GM12892 (cell line): ENCODE measurements around the gene MYBBP1A.
A peak's percentile ranks its signal among the peaks of the same experiment; 100 is the strongest.

Experiments used
- DNase-seq: peaks from one replicate; pipeline ENCODE4 v3.0.0; 2011; ENCODE audit not compliant: insufficient read length
- FAIRE-seq: peaks from 2 replicates; lab custom pipeline; 2011; peaks lifted over from hg19 to GRCh38; lab: Jason Lieb, UNC
- POLR2A ChIP-seq: IDR thresholded peaks from 2 replicates; pipeline ENCODE4 v1.6.1; 2011; ENCODE audit warnings: low read depth, low read length, control low read depth
- POLR2AphosphoS5 ChIP-seq: IDR thresholded peaks from 2 replicates; pipeline ENCODE4 v1.6.1; 2011; ENCODE audit warnings: low read depth, low read length, control low read depth
- TAF1 ChIP-seq: IDR thresholded peaks from 2 replicates; pipeline ENCODE4 v1.6.1; 2011; ENCODE audit warnings: low read depth, mild to moderate bottlenecking, control low read depth, low read length, borderline replicate concordance

MYBBP1A gene

DNA sequence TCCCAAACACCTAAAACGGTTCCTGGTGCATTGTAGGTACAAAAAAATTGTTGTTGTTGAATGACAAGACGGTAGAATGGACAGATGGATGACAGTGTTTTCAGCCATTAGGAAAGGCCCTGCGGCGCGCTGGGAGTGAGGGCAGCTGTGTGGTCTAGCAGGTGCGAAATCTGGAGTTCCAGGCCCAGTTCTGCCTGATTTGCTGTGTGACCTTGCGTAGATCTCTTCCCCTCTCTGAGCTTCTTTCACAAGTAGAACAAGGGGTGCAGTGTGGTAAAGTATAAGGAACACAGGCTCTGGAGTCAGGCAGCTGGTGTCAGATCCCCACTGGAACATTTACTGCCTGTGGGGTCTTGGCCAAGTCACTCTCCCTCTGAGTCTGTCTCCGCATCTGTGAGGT, 31.2 kb downstream of the MYBBP1A start:
- TF ChIP-seq POLR2A: no peak
- TF ChIP-seq POLR2AphosphoS5: no peak
- no peak for TF ChIP-seq TAF1
- FAIRE-seq: no peak
- no peak for DNase-seq

- FAIRE-seq (no peak), DNase-seq (no peak)
- TF ChIP-seq POLR2AphosphoS5 (no peak), TAF1 (no peak), POLR2A (no peak)
Measured at GRCh38 chr17:4522661-4523060, 32.5 kb downstream of the MYBBP1A start.

DNA sequence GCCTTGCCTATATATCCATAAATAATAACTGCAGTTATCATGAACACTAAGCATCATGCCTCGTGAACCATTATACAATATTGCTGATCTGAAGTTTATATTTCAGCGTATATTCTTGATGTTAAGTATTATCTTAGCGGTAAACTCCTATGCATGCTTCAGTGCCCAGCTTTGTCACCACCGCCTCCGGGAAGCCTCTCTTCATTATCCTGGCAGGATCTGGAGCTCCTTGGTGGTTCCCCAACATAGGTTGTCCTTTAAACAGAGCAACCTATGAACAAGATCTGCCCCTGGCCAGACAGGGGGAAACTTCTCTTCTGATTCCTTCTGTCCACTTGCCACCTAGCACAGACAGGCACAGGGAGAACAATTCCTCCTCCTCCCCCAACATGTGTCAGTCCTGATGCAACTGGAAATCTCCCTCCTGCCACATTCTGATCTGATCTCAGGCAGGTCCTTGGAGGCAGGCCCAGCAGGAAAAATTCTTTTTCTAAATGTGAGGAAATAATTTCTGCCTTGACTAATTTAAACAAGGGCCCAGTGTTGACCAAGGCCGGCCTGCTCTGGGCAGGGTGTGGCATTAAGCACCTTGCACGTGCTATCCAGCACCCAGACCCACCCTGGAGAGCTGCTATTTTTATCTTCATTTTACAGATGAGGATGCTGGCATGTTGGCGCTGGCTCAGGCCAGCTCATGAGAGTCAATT, 34.1 kb downstream of the MYBBP1A start:
- TF ChIP-seq POLR2A: no peak
- no peak for TF ChIP-seq TAF1
- no peak for TF ChIP-seq POLR2AphosphoS5
- DNase-seq: no peak
- no peak for FAIRE-seq

DNA sequence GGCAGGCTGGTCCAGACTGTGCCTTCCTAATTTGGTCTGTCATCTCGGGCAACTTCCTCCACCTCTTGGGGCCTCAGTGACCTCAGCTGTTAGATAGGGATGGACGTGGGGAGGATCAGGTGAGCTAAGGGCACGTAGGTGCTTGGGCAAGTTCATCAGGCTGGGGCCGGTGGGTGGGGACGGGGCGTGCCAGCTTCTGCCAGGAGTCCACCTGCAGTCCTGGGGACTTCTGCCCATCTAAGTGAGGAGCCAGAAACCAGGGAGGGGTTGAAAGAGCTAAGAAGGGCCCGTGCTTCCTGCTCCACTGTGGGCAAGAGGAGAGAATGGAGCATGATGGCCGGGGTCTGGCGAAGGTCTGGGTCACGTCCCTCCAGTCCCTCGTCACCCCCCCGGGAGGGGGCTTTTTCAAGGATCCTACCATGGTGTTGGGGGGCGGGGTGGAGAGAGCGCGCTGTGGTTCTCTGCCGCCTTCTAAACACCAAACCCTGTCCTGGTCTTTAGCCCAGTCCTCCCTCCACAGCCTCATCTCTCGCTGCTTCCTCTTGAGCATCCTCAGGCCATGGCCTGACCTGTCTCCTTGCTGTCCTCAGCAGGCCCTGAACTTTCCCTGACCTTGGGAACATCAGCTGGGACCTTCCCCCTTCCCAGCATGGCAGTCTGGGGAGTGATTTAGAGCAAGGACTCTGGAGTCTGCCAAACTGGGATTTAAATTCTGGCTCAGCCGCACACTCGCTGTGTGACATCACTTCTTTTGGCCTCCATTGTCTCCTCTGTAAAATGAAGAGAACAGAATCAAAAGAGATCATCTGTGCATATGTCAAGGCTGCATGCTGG, 34.9 kb downstream of the MYBBP1A start:
- TF ChIP-seq POLR2A: no peak
- TF ChIP-seq TAF1: no peak
- TF ChIP-seq POLR2AphosphoS5: no peak
- FAIRE-seq (no peak), DNase-seq (no peak)

DNA sequence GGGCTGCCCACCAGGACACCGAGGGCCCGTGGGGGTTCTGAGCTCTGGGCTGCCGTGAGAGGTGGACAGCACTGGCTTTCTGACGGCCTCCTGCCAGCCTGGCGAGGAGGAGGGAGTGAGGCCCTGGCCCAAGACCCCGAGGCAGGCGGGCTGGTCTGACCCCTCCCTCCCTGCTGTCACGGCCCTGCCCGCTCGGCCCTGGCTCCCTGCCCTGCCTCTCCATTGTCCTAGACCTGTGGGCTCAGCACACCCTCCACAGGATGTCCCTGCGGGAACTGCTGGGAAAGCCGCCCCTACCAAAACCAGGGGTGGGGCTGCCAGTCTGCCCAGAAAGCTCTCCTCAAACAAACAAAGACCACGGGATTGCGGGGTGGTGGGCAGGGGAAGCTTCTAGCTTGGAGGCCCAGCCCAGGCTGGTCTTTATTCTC, 35.8 kb downstream of the MYBBP1A start:
- TF ChIP-seq POLR2A (no peak), POLR2AphosphoS5 (no peak), TAF1 (no peak)
- no peak for DNase-seq
- FAIRE-seq: no peak

GRCh38 chr17:4518901-4519300, 36.3 kb downstream of the MYBBP1A start:
- FAIRE-seq (peak; percentile 77), DNase-seq (no peak)
- TF ChIP-seq POLR2AphosphoS5 (no peak), TAF1 (no peak), POLR2A (no peak; the same call in 1 of the 2 replicates)

GRCh38 chr17:4516735-4517134, 38.4 kb downstream of the MYBBP1A start:
- no peak for FAIRE-seq
- no peak for TF ChIP-seq POLR2A
- TF ChIP-seq TAF1: no peak
- no peak for TF ChIP-seq POLR2AphosphoS5
- no peak for DNase-seq

DNA sequence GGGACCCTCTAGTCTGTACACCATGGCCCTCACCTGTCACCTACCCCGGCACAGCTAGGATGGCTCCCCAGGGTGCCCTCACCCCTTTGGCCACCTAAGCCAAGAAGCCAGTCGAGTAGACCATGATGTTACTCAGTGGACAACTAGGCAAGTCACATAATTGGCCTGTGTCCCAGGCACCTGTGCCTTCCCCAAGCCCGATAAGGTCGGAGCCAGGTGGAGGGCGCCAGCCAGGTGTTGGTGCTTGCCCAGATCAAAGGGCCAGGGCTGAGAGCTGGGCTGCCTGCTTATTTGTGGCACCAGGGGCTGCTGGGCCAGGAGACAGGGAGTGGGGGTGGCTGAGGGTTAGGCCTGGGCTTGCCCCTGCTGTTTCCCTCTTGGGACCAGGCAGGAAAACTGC, 39.7 kb downstream of the MYBBP1A start:
- TF ChIP-seq TAF1 (no peak), POLR2AphosphoS5 (no peak), POLR2A (no peak)

DNA sequence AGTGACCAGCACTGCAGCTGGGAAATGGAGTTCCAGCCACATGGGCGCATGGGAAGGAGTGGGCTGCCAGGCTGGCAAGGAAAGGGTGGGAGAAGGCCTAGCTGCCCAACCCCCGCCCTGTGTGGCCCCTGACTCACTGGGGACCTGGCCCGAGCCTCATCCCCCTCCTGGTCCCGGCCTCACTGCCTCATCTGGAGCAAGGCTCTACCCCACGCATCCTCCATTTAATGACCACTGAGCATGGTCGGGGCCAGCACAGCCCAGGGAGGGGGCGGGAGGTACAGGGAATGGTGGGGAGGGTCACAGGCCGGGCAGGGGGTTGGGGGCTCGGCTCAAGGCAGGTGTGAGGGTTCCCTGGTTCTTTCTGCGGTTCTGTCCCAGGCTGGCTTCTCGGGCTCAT, 40.4 kb downstream of the MYBBP1A start:
- TF ChIP-seq POLR2AphosphoS5 (no peak), POLR2A (no peak), TAF1 (no peak)
- FAIRE-seq (no peak), DNase-seq (no peak)

More for the DNA sequence above, 39.7 kb downstream of the MYBBP1A start:
- DNase-seq: no peak
- no peak for FAIRE-seq

- DNase-seq: no peak
- FAIRE-seq: no peak
Measured at GRCh38 chr17:4514206-4514605, 41.0 kb downstream of the MYBBP1A start.

DNA sequence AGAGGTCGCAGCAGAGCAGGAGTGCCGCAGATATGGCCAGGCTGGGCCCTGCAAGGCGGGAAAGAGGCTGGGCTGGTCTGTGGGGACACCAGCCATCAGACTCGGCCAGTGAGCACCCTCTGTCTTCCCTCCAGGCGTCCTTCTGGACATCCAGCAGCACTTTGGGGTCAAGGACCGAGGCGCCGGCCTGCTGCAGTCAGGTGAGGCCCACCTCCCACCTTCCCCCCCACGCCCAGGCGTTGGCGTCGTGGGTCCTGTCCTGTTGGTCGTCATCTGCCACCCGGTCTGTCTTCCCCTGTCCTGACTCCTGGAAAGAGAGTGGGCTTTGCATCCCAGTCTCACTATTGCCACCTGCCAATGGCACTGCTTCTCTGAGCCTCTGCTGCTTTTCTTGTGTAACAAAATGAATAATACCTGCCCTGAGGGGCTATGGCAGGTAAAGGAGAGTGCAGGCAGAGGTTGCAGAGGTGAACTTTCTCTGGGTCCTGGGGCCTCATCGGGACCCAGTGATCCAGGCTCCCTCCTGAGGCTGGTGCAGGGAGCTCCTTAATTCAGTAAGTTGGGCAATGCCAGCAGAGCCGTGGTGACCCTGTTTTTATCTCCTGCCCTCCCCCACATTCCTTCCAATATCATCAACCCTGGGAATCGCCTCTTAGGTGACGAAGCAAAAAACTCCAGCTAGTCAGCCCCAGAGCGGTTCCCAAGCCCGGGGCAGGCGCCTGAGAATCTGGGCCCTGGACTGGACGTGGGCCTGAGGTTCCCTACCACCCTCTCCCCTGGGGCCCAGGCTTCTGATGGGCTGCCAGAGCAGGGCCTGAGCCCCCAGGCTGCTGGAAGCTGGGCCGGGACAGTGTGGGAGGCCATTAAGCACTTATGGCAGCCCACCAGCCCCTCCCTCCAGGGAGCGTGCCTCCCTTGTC, 41.8 kb downstream of the MYBBP1A start:
- DNase-seq: no peak
- no peak for TF ChIP-seq POLR2AphosphoS5
- no peak for TF ChIP-seq TAF1
- TF ChIP-seq POLR2A: no peak
- FAIRE-seq: no peak

More at GRCh38 chr17:4514206-4514605, 41.0 kb downstream of the MYBBP1A start:
- TF ChIP-seq POLR2A (no peak), POLR2AphosphoS5 (no peak)
